SH-SY5Y (cell line): ENCODE results near the gene RGS10.

ENCODE experiments used
- GATA2 ChIP-seq: IDR thresholded peaks from 2 replicates; pipeline ENCODE4 v1.6.1; 2011; ENCODE audit warnings: mild to moderate bottlenecking, low read depth, low read length
- GATA3 ChIP-seq: IDR thresholded peaks from 2 replicates; pipeline ENCODE4 v1.6.1; 2011; ENCODE audit warnings: low read depth, mild to moderate bottlenecking, low read length, moderate library complexity

DNA sequence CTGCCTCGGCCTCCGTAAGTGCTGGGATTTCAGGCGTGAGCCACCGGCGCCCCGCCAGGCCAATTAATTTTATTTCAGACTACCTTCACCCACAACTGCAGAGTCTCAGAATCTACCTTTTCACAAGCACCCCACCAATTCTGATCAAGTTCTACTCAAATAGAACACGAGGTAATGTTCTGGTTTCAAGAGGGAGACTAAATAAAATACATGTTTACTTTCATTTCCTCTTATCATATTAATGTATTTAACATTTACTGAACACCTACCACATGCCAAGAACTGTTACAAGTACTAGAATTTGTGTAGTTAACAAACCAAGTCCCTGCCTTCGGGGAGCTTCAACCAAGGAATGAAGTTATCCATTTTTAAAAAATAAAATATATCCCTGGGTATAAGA is 25.5 kb upstream of the RGS10 start:
- TF ChIP-seq GATA3 (no peak), GATA2 (no peak)
